Mucosa of stomach (tissue), 1 donor: ENCODE data around the gene STUM.

ENCODE experiments used
- H3K27me3 ChIP-seq: one replicate; pipeline ENCODE4 v1.7.0; 2013; ENCODE audit warnings: mild to moderate bottlenecking, low read length; ENCODE audit not compliant: control insufficient read depth, insufficient read depth
- H3K36me3 ChIP-seq: one replicate; pipeline ENCODE4 v1.7.0; 2013; ENCODE audit warnings: low read length; ENCODE audit not compliant: control insufficient read depth, insufficient read depth
- H3K4me1 ChIP-seq: one replicate; pipeline ENCODE4 v1.7.0; 2013; ENCODE audit warnings: mild to moderate bottlenecking, low read length; ENCODE audit not compliant: control insufficient read depth, insufficient read depth
- H3K4me3 ChIP-seq: one replicate; pipeline ENCODE4 v1.7.0; 2013; ENCODE audit warnings: low read length
- H3K9ac ChIP-seq: one replicate; pipeline ENCODE4 v1.7.0; 2013; ENCODE audit warnings: mild to moderate bottlenecking, low read length, moderate library complexity
- H3K9me3 ChIP-seq: one replicate; pipeline ENCODE4 v1.7.0; 2013; ENCODE audit warnings: mild to moderate bottlenecking, low read length, moderate library complexity; ENCODE audit not compliant: control insufficient read depth
- donor health status: Pancreatic carcinoma.

STUM gene

DNA sequence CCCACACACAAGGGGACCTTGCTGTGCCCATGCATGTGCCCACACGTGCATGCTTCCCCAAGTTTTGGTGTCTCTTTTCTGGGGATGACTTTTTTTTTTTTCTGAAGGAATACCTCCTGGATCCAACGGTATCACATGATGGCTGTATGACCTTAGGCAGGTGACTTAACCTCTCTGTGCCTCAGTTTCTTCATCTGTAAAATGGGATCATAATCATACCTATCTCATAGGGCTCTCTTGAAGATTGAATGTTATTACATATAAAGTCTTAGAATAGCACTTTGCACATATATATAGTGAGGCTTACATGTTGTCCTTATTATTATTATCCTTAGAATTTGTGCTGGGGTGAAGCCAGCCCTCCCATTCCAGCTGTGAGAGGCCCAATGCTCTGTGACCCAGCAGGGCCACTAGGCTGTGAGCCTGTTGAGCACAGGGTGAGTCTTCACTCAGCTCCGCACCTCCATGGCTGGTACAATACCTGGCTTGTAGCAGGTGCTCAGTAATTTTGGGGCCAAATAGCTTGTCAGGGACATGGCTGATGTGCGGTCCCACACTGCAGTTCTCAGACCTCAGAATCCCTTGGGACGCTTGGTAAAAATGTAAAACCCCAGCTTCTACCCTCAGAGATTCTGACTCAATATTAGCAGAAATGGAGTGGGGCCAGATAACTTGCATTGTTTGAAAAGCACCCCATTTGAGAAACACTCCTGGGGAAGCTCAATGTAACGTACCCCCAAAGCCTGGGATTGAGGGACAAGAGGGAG lies 20.6 kb downstream of the STUM start:
- Histone ChIP-seq H3K9ac (no peak overlapping the region), H3K4me1 (no peaks in the 10 kb centered on the region), H3K27me3 (no peaks in the 10 kb centered on the region), H3K4me3 (no peak overlapping the region), H3K36me3 (no peaks in the 10 kb centered on the region), H3K9me3 (no peaks in the 10 kb centered on the region)

GRCh38 chr1:226569879-226570547 lies 21.4 kb downstream of the STUM start:
- H3K4me1 ChIP-seq = no peaks in the 10 kb centered on the region
- no peak overlapping the region for H3K9ac ChIP-seq
- no peaks in the 10 kb centered on the region for H3K9me3 ChIP-seq

DNA sequence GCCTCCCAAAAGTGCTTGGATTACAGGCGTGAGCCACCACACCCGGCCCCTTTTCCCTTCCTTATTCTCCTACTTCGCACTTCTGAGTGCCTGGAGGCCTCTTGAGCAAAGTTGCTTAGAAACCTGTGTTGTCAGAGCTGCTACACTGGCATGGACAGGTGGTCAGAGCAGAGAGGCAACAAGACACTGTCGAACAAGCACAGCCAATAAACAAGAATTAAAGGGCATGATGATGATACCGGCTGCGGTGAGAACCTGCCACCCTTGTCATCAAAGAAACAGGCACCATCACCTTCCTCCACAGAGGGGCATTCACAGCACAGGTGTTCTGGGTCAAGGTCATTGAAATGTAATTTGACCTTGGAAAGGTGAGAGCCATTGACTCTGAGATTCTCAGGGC lies 23.3 kb downstream of the STUM start:
- H3K4me1 ChIP-seq = no peaks in the 10 kb centered on the region
- H3K27me3 ChIP-seq = no peaks in the 10 kb centered on the region
- no peaks in the 10 kb centered on the region for H3K9me3 ChIP-seq
- no peaks in the 10 kb centered on the region for H3K36me3 ChIP-seq
- no peak overlapping the region for H3K9ac ChIP-seq
- no peak overlapping the region for H3K4me3 ChIP-seq

More at GRCh38 chr1:226569879-226570547, 21.4 kb downstream of the STUM start:
- no peaks in the 10 kb centered on the region for H3K36me3 ChIP-seq
- no peak overlapping the region for H3K4me3 ChIP-seq
- no peaks in the 10 kb centered on the region for H3K27me3 ChIP-seq

- H3K9ac ChIP-seq = no peak overlapping the region
- H3K9me3 ChIP-seq = no peaks in the 10 kb centered on the region
- H3K27me3 ChIP-seq = no peaks in the 10 kb centered on the region
- no peaks in the 10 kb centered on the region for H3K36me3 ChIP-seq
- H3K4me3 ChIP-seq = no peak overlapping the region
- no peaks in the 10 kb centered on the region for H3K4me1 ChIP-seq
These were observed 23.8 kb downstream of the STUM start for GRCh38 chr1:226572325-226572726.

GRCh38 chr1:226574044-226574443 lies 25.5 kb downstream of the STUM start:
- H3K9ac ChIP-seq = no peak overlapping the region
- H3K36me3 ChIP-seq = no peaks in the 10 kb centered on the region
- no peaks in the 10 kb centered on the region for H3K27me3 ChIP-seq
- no peaks in the 10 kb centered on the region for H3K9me3 ChIP-seq
- no peak overlapping the region for H3K4me3 ChIP-seq
- no peaks in the 10 kb centered on the region for H3K4me1 ChIP-seq

DNA sequence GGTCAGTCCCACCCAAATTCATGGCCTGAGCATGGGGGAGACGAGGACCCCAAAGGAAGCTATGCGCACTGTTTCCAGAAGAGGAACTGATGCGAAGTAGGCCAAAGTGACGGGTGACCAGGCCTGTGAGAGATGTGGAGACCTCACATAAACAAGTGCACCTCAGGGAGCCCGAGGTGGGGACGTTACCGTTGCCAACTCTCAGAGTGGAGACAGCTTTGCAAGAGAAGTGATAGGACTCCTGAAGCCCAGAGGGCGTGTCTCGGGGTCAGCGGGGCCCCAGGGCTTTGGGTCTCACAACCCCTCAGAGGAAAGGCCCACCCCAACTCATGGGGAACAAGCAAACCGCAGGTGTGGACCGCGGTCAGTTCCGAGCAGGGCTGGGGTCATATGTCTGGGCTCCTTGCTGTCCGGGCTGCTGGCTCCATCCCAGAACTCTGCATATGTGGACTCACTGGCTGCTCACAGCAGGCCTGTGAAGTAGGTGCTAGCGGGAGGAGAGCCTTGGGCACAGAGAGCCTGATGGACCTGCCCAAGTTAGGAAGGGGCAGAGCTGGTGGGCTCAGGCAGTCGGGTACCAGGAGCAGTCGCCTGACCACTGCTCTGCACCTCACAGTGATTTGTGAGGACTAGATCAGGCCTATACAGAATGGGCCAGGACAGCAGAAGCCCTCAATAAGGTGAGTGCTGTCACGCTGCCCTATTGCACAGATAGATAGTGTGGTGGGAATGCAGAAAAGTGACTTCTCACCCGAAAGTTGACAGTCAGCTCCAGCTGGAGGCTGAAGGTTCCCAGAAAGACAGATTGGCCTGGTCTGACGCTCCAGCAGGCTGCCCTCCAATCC lies 26.2 kb downstream of the STUM start:
- H3K4me3 ChIP-seq = no peak overlapping the region
- H3K4me1 ChIP-seq = no peaks in the 10 kb centered on the region
- H3K36me3 ChIP-seq = no peaks in the 10 kb centered on the region
- H3K9ac ChIP-seq = no peak overlapping the region
- H3K27me3 ChIP-seq = no peaks in the 10 kb centered on the region
- H3K9me3 ChIP-seq = no peaks in the 10 kb centered on the region

- Histone ChIP-seq H3K9me3 (no peaks in the 10 kb centered on the region), H3K27me3 (no peaks in the 10 kb centered on the region), H3K4me3 (no peak overlapping the region), H3K36me3 (no peaks in the 10 kb centered on the region), H3K4me1 (no peaks in the 10 kb centered on the region), H3K9ac (no peak overlapping the region)
These were observed 26.8 kb downstream of the STUM start for GRCh38 chr1:226575436-226575720.

GRCh38 chr1:226575739-226576378 lies 27.3 kb downstream of the STUM start:
- H3K4me3 ChIP-seq = no peak overlapping the region
- no peaks in the 10 kb centered on the region for H3K36me3 ChIP-seq
- no peaks in the 10 kb centered on the region for H3K9me3 ChIP-seq
- no peaks in the 10 kb centered on the region for H3K27me3 ChIP-seq
- H3K4me1 ChIP-seq = no peaks in the 10 kb centered on the region
- H3K9ac ChIP-seq = no peak overlapping the region

- Histone ChIP-seq H3K4me1 (no peaks in the 10 kb centered on the region), H3K4me3 (no peak overlapping the region), H3K9me3 (no peaks in the 10 kb centered on the region), H3K36me3 (no peaks in the 10 kb centered on the region), H3K27me3 (no peaks in the 10 kb centered on the region), H3K9ac (no peak overlapping the region)
These were observed 28.0 kb downstream of the STUM start for GRCh38 chr1:226576601-226577000.

DNA sequence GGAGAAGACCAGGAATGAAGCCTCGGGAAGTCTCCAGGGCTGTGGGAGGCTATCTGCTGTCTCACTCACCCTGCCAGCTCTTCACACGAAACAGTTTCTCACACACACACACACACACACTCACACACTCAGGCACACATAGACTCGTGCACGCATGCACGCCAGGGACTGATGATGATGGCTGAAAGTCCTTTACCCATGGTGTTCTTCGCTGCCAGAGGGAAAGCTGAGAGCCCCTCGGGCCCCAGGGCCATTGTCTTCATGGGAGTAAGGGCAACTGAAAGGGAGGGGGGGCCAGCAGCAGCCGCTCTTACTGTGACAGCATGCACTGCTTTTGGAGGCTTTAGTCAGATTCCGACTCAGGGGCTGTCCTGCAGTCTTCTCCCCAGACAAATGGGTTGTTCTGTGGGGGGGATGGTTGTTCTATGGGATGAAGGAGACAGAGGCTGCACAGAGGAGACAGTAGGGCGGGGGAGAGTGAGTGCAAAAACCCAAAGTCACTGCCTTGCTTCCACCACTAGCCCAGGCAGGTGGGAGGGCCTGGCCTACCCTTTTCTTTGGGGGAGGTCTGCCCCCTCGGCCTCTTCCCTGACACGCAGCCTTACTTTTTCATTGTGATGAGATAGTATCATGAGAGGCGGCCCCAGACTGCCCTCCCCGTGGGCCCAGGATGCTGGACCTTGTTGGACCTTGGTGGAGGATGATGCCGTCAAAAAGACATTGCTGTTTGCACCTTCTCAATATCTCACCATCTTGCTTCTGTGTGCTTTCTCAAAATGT lies 29.0 kb downstream of the STUM start:
- Histone ChIP-seq H3K4me1 (no peaks in the 10 kb centered on the region), H3K36me3 (no peaks in the 10 kb centered on the region), H3K27me3 (no peaks in the 10 kb centered on the region), H3K9me3 (no peaks in the 10 kb centered on the region), H3K4me3 (no peak overlapping the region), H3K9ac (no peak overlapping the region)

- Histone ChIP-seq H3K9me3 (no peaks in the 10 kb centered on the region), H3K9ac (no peak overlapping the region), H3K27me3 (no peaks in the 10 kb centered on the region), H3K4me3 (no peak overlapping the region), H3K36me3 (no peaks in the 10 kb centered on the region), H3K4me1 (no peaks in the 10 kb centered on the region)
These were observed 30.5 kb downstream of the STUM start for GRCh38 chr1:226578946-226579578.
